Limb (tissue), 2 donors: ENCODE measurements around the gene SH3RF2.
"Not testable (repeated sequence)": the region's sequence is repeated elsewhere in the genome, so short reads cannot be mapped to it uniquely, and the experiment has no call there.

Source experiments
- DNase-seq, 2 donors: peaks; one replicate each; pipeline ENCODE4 v3.0.0-alpha.2; 2016; ENCODE audit errors: extremely low spot score in 2 of 2

Gene SH3RF2

GRCh38 chr5:145948047-145948446 is 11.7 kb downstream of the SH3RF2 start:
- no peak for DNase-seq

- DNase-seq: no peak
Observed at GRCh38 chr5:145948921-145949320, 12.5 kb downstream of the SH3RF2 start.

GRCh38 chr5:145949474-145949873 is 13.1 kb downstream of the SH3RF2 start:
- no peak for DNase-seq

GRCh38 chr5:145951071-145951470 is 14.7 kb downstream of the SH3RF2 start:
- DNase-seq: no peak

GRCh38 chr5:145953202-145953601 is 16.8 kb downstream of the SH3RF2 start:
- DNase-seq: no peak

- DNase-seq: not testable (repeated sequence)
Observed at GRCh38 chr5:145954140-145954539, 17.8 kb downstream of the SH3RF2 start.

GRCh38 chr5:145957388-145957787 is 21.0 kb downstream of the SH3RF2 start:
- no peak for DNase-seq

GRCh38 chr5:145958436-145958835 is 22.1 kb downstream of the SH3RF2 start:
- DNase-seq: no peak

- DNase-seq: no peak
Observed at GRCh38 chr5:145960166-145960565, 23.8 kb downstream of the SH3RF2 start.

GRCh38 chr5:145960848-145961600 is 24.6 kb downstream of the SH3RF2 start:
- no peak for DNase-seq

GRCh38 chr5:145962001-145962400 is 25.6 kb downstream of the SH3RF2 start:
- no peak for DNase-seq

GRCh38 chr5:145964008-145964407 is 27.6 kb downstream of the SH3RF2 start:
- not testable (repeated sequence) for DNase-seq

- no peak for DNase-seq
Observed at GRCh38 chr5:145965804-145966203, 29.4 kb downstream of the SH3RF2 start.

GRCh38 chr5:145967296-145967695 is 30.9 kb downstream of the SH3RF2 start:
- DNase-seq: no peak

- no peak for DNase-seq
Observed at GRCh38 chr5:145968970-145969713, 32.8 kb downstream of the SH3RF2 start.

- no peak for DNase-seq
Observed at GRCh38 chr5:145969714-145970092, 33.3 kb downstream of the SH3RF2 start.

GRCh38 chr5:145971108-145971507 is 34.7 kb downstream of the SH3RF2 start:
- DNase-seq: no peak

GRCh38 chr5:145971701-145972100 is 35.3 kb downstream of the SH3RF2 start:
- no peak for DNase-seq

- DNase-seq: no peak
Observed at GRCh38 chr5:145975001-145975360, 38.6 kb downstream of the SH3RF2 start.

GRCh38 chr5:145975361-145976066 is 39.1 kb downstream of the SH3RF2 start:
- DNase-seq: no peak

- no peak for DNase-seq
Observed at GRCh38 chr5:145976431-145977155, 40.2 kb downstream of the SH3RF2 start.

GRCh38 chr5:145978171-145978570 is 41.8 kb downstream of the SH3RF2 start:
- no peak for DNase-seq
